Liver (tissue), 9 donors: ENCODE results near the gene IRF6. TPM values are rescaled to one million over a fixed set of nuclear protein-coding genes. Genes with fewer than 3 reads are reported as not detected.
A peak's percentile ranks its signal among the peaks of the same experiment; 100 is the strongest.

Experiments
- DNase-seq: peaks from one replicate; pipeline ENCODE4 v3.0.0-alpha.2; 2017; ENCODE audit warnings: low spot score
- H3K27ac ChIP-seq, 2 donors: one replicate each; pipeline ENCODE4 v1.7.0; 2013; ENCODE audit warnings: inconsistent platforms in 2 of 2, low read length in 2 of 2, control low read depth in 1 of 2, low read depth in 1 of 2, mild to moderate bottlenecking in 1 of 2
- H3K27me3 ChIP-seq, 4 donors: one replicate each; pipeline versions ENCODE4 v1.6.1 to v1.7.0; 2013; ENCODE audit warnings: low read length in 3 of 4, inconsistent platforms in 1 of 4, mild to moderate bottlenecking in 1 of 4, moderate library complexity in 1 of 4; ENCODE audit not compliant: control insufficient read depth in 4 of 4, insufficient read depth in 4 of 4
- H3K36me3 ChIP-seq, 4 donors: one replicate each; pipeline versions ENCODE4 v1.6.1 to v1.7.0; 2013; ENCODE audit warnings: low read length in 3 of 4, mild to moderate bottlenecking in 3 of 4, low read depth in 1 of 4, moderate library complexity in 1 of 4; ENCODE audit not compliant: control insufficient read depth in 4 of 4, insufficient read depth in 3 of 4
- H3K4me1 ChIP-seq, 4 donors: one replicate each; pipeline versions ENCODE4 v1.6.1 to v1.7.0; 2013; ENCODE audit warnings: low read length in 3 of 4, mild to moderate bottlenecking in 3 of 4, moderate library complexity in 1 of 4; ENCODE audit not compliant: control insufficient read depth in 4 of 4, insufficient read depth in 4 of 4
- H3K4me3 ChIP-seq, 3 donors: one replicate each; pipeline versions ENCODE4 v1.6.1 to v1.7.0; 2013; ENCODE audit warnings: low read length in 3 of 3, control low read depth in 1 of 3, low read depth in 1 of 3, mild to moderate bottlenecking in 1 of 3
- H3K9ac ChIP-seq, 2 donors: one replicate each; pipeline ENCODE4 v1.7.0; 2013; ENCODE audit warnings: low read length in 2 of 2, mild to moderate bottlenecking in 2 of 2, moderate library complexity in 2 of 2, control low read depth in 1 of 2, low read depth in 1 of 2
- H3K9me3 ChIP-seq, 4 donors: one replicate each; pipeline versions ENCODE4 v1.6.1 to v1.7.0; 2013; ENCODE audit warnings: low read length in 3 of 4; ENCODE audit not compliant: control insufficient read depth in 4 of 4
- EGR1 ChIP-seq, 2 donors: IDR thresholded peaks; 2 replicates each; pipeline ENCODE4 v1.6.1; 2016 to 2018; ENCODE audit warnings: antibody characterized with exemption in 2 of 2, low read depth in 2 of 2
- FOXA1 ChIP-seq: IDR thresholded peaks from 2 replicates; pipeline ENCODE4 v1.6.1; 2016; ENCODE audit warnings: antibody characterized with exemption
- GABPA ChIP-seq, 2 donors: IDR thresholded peaks in 1 of 2; conservative IDR thresholded peaks in 1 of 2; 2 replicates each; pipeline ENCODE4 v1.6.1; 2016; ENCODE audit warnings: antibody characterized with exemption in 2 of 2, mild to moderate bottlenecking in 1 of 2, moderate library complexity in 1 of 2
- HNF4A ChIP-seq, 2 donors: conservative IDR thresholded peaks; 2 replicates each; pipeline ENCODE4 v1.6.1; 2016; ENCODE audit warnings: antibody characterized with exemption in 2 of 2, mild to moderate bottlenecking in 2 of 2
- HNF4G ChIP-seq: IDR thresholded peaks from 2 replicates; pipeline ENCODE4 v1.6.1; 2016; ENCODE audit warnings: antibody characterized with exemption
- JUND ChIP-seq, 2 donors: IDR thresholded peaks; 2 replicates each; pipeline ENCODE4 v1.6.1; 2016; ENCODE audit warnings: antibody characterized with exemption in 2 of 2
- NR2F2 ChIP-seq: IDR thresholded peaks from 2 replicates; pipeline ENCODE4 v1.6.1; 2016; ENCODE audit warnings: antibody characterized with exemption
- RXRA ChIP-seq, 2 donors: IDR thresholded peaks; 2 replicates each; pipeline ENCODE4 v1.6.1; 2017 to 2018; ENCODE audit warnings: antibody characterized with exemption in 2 of 2, mild to moderate bottlenecking in 1 of 2
- SP1 ChIP-seq: IDR thresholded peaks from 2 replicates; pipeline ENCODE4 v1.6.1; 2018; ENCODE audit warnings: antibody characterized with exemption, mild to moderate bottlenecking
- TAF1 ChIP-seq: conservative IDR thresholded peaks from 2 replicates; pipeline ENCODE4 v1.6.1; 2016; ENCODE audit warnings: antibody characterized with exemption, mild to moderate bottlenecking
- YY1 ChIP-seq: IDR thresholded peaks from 2 replicates; pipeline ENCODE4 v1.6.1; 2016; ENCODE audit warnings: antibody characterized with exemption, mild to moderate bottlenecking
- WGBS: extraction: QIAGEN DNeasy Blood & Tissue Kit; methylation state at CpG from one replicate; pipeline ENCODE4 v1.1.7; 2013; 5-methylcytosine and 5-hydroxymethylcytosine counted together
- polyA plus RNA-seq, 2 donors: library from polyadenylated mRNA; stranded (reverse) in 1 of 2; unstranded in 1 of 2; fragments of 200-250 nt in 1 of 2; fragments of >200 nt in 1 of 2; fragmentation: Nextera tagmentation in 1 of 2; extraction: Ambion mirVana in 1 of 2; gene quantifications; one replicate each; pipeline versions ENCODE4 v1.2.1 to v1.2.3, GENCODE V29; 2013 to 2015
- total RNA-seq, 2 donors: library from RNA; depleted of rRNA; stranded (reverse); fragments of >200 nt; gene quantifications; one replicate each; pipeline ENCODE4 v1.2.3, GENCODE V29; 2014
- TF ChIP-seq, protein P1 (sequence below): IDR thresholded peaks from 2 replicates; pipeline ENCODE4 v1.6.1; 2016; ENCODE audit warnings: antibody characterized with exemption, mild to moderate bottlenecking
- TF ChIP-seq, protein P2 (sequence below): IDR thresholded peaks from 2 replicates; pipeline ENCODE4 v1.6.1; 2016; ENCODE audit warnings: antibody characterized with exemption
- TF ChIP-seq, protein P3 (sequence below): IDR thresholded peaks from 2 replicates; pipeline ENCODE4 v1.6.1; 2016; ENCODE audit warnings: antibody characterized with exemption
- TF ChIP-seq, protein P4 (sequence below): fragments of 150-350 bp; IDR thresholded peaks from 2 replicates; pipeline ENCODE4 v1.5.1; 2017; ENCODE audit warnings: improper control_type of control experiment, low read depth, low read length; ENCODE audit not compliant: missing input control
- donor health status: healthy.
- donor health status: healthy.
- donor health status: healthy.
- donor health status: healthy.
- donor health status: healthy.

Gene IRF6
- total and polyA plus RNA-seq, 4 donors: 0.51 to 29.3 (median 14.3) TPM

DNA sequence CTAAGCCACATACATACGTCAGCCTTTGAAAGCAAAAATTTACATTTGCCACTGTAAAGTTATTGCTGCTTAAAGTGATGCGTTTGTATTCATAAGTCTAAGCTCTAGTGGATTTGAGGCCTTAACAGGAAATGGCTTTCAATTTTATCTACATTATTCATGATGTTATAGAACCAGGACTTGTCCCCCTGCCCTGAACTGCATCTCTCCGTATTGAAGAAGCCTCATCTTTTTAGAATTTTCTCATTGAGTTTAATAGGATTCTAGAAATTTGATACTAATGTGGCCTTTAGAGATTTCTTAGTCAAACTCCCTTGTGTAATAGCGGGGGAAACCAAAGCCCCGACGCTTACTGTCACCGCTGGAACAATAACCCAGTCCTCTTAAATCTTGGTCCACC, 31.7 kb upstream of the IRF6 start:
- Histone ChIP-seq H3K9me3 (no peaks in the 10 kb centered on the region), H3K9ac (no peak overlapping the region), H3K4me1 (peaks cover 6 to 21% (median 13%) of the 10 kb centered on the region in 4 donors), H3K36me3 (peaks cover 9 to 69% (median 58%) of the 10 kb centered on the region in 4 donors), H3K4me3 (no peak overlapping the region), H3K27me3 (no peaks in the 10 kb centered on the region), H3K27ac (peak overlapping the region; percentile 32 to 87)
- DNase-seq: no peak
- 95% methylated on average over 7 of the region's 7 CpGs for WGBS
- TF ChIP-seq HNF4G: no peak
- TF ChIP-seq YY1: no peak
- TF ChIP-seq JUND (IDR thresholded peaks at IDR 0.05): no peak
- no peak for TF ChIP-seq HNF4A (conservative IDR thresholded peaks at IDR 0.05)
- TF ChIP-seq TAF1: no peak
- TF ChIP-seq, protein P1, sequence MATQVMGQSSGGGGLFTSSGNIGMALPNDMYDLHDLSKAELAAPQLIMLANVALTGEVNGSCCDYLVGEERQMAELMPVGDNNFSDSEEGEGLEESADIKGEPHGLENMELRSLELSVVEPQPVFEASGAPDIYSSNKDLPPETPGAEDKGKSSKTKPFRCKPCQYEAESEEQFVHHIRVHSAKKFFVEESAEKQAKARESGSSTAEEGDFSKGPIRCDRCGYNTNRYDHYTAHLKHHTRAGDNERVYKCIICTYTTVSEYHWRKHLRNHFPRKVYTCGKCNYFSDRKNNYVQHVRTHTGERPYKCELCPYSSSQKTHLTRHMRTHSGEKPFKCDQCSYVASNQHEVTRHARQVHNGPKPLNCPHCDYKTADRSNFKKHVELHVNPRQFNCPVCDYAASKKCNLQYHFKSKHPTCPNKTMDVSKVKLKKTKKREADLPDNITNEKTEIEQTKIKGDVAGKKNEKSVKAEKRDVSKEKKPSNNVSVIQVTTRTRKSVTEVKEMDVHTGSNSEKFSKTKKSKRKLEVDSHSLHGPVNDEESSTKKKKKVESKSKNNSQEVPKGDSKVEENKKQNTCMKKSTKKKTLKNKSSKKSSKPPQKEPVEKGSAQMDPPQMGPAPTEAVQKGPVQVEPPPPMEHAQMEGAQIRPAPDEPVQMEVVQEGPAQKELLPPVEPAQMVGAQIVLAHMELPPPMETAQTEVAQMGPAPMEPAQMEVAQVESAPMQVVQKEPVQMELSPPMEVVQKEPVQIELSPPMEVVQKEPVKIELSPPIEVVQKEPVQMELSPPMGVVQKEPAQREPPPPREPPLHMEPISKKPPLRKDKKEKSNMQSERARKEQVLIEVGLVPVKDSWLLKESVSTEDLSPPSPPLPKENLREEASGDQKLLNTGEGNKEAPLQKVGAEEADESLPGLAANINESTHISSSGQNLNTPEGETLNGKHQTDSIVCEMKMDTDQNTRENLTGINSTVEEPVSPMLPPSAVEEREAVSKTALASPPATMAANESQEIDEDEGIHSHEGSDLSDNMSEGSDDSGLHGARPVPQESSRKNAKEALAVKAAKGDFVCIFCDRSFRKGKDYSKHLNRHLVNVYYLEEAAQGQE: no peak
- TF ChIP-seq, protein P2, sequence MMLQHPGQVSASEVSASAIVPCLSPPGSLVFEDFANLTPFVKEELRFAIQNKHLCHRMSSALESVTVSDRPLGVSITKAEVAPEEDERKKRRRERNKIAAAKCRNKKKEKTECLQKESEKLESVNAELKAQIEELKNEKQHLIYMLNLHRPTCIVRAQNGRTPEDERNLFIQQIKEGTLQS: no peak
- TF ChIP-seq, protein P3, sequence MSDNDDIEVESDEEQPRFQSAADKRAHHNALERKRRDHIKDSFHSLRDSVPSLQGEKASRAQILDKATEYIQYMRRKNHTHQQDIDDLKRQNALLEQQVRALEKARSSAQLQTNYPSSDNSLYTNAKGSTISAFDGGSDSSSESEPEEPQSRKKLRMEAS: no peak
- no peak for TF ChIP-seq FOXA1
- no peak for TF ChIP-seq GABPA (IDR thresholded peaks at IDR 0.05 in 1 of 2, conservative IDR thresholded peaks at IDR 0.05 in 1 of 2)
- TF ChIP-seq RXRA (IDR thresholded peaks at IDR 0.05): no peak
- TF ChIP-seq EGR1 (IDR thresholded peaks at IDR 0.05; ENCODE audit: low read depth in 2 of 2): no peak

DNA sequence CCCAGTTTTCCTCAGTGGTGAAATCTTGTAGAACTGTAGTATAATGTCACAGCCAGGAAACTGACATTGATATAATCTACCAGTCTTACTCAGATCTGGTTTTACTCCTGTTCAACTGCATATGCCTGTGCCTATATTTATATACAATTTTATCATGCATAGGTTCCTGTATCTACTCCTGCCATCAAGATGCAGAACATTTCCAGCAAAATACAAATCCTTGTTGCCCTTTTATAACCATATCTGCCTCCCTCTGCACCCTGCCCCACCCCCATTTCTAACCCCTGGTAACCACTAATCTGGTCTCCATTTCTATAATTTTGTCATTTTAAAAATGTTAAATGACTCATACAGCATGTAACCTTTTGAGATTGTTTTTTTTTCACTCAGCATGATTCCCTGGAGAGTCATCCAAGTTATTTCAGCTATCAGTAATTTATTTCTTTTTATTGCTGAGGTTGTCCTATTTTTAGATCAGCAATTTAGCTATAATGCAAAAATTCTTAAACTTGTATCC, 29.9 kb upstream of the IRF6 start:
- no peaks in the 10 kb centered on the region for H3K9me3 ChIP-seq
- no peak overlapping the region for H3K27ac ChIP-seq
- no peak overlapping the region for H3K9ac ChIP-seq
- no peak for TF ChIP-seq TAF1
- DNase-seq: no peak
- H3K4me1 ChIP-seq: peaks cover 6 to 21% (median 13%) of the 10 kb centered on the region in 4 donors
- H3K4me3 ChIP-seq: no peak overlapping the region
- H3K27me3 ChIP-seq: no peaks in the 10 kb centered on the region
- peaks cover 6 to 68% (median 54%) of the 10 kb centered on the region in 4 donors for H3K36me3 ChIP-seq

DNA sequence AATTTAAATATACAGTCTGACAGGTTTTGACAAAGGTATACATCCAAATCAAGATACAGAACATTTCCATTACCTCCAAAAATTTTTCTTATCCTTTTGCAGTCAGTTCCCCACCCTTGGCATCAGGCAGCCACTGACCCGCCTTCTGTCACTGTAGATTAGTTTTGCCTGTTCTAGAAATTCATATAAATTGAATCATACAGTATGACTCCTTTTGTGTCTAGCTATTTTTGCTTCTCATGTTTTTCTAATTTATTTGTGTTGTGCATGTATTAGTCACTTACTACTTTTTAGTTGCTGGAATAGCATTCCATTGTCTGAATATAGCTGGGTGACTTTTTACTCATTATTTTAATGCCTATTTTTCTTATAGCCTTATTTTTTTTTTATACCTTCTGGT, 25.7 kb upstream of the IRF6 start:
- TF ChIP-seq, protein P4, sequence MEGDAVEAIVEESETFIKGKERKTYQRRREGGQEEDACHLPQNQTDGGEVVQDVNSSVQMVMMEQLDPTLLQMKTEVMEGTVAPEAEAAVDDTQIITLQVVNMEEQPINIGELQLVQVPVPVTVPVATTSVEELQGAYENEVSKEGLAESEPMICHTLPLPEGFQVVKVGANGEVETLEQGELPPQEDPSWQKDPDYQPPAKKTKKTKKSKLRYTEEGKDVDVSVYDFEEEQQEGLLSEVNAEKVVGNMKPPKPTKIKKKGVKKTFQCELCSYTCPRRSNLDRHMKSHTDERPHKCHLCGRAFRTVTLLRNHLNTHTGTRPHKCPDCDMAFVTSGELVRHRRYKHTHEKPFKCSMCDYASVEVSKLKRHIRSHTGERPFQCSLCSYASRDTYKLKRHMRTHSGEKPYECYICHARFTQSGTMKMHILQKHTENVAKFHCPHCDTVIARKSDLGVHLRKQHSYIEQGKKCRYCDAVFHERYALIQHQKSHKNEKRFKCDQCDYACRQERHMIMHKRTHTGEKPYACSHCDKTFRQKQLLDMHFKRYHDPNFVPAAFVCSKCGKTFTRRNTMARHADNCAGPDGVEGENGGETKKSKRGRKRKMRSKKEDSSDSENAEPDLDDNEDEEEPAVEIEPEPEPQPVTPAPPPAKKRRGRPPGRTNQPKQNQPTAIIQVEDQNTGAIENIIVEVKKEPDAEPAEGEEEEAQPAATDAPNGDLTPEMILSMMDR: no peak
- no peak for TF ChIP-seq SP1
- no peak for TF ChIP-seq NR2F2
- TF ChIP-seq GABPA (IDR thresholded peaks at IDR 0.05 in 1 of 2, conservative IDR thresholded peaks at IDR 0.05 in 1 of 2): no peak
- no peak for TF ChIP-seq HNF4G
- TF ChIP-seq JUND (IDR thresholded peaks at IDR 0.05): no peak
- no peak for TF ChIP-seq EGR1 (IDR thresholded peaks at IDR 0.05; ENCODE audit: low read depth in 2 of 2)
- Histone ChIP-seq H3K9me3 (no peaks in the 10 kb centered on the region), H3K36me3 (peaks cover 6 to 52% (median 40%) of the 10 kb centered on the region in 4 donors), H3K4me3 (no peak overlapping the region), H3K4me1 (peaks cover 0 to 11% (median 9%) of the 10 kb centered on the region in 4 donors), H3K27ac (no peak overlapping the region), H3K9ac (no peak overlapping the region), H3K27me3 (no peaks in the 10 kb centered on the region)
- DNase-seq: no peak
- 99% methylated on average over 1 of the region's 1 CpG for WGBS
